GM20431 (cell line): ENCODE measurements around the gene WWOX.
"Not testable (repeated sequence)": the region's sequence is repeated elsewhere in the genome, so short reads cannot be mapped to it uniquely, and the experiment has no call there.

Source experiments
- in situ Hi-C: fragments of 300-500 bp; cut with MseI, MboI; formaldehyde crosslinking; loops from one replicate; pipeline ENCODE4 v1.15.0; 2020; ENCODE audit warnings: low sequenced_read_pairs; ENCODE audit not compliant: unreplicated experiment

Gene WWOX

DNA sequence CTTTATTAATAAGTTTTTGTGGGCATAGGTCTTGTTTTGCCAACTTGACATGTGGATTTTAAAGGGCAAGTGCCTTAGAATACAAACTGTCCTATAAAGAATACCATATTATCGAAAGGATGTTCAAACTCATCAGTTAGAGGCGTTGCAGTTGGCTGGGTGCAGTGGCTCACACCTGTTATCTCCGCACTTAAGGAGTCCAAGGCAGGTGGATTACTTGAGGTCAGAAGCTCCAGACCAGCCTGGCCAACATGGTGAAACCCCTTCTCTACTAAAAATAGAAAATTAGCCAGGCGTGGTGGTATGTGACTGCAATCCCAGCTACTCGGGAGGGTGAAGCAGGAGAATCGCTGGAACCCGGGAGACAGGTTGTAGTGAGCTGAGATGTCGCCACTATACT is 472.0 kb downstream of the WWOX start:
- in situ Hi-C loops, result no loop called here

DNA sequence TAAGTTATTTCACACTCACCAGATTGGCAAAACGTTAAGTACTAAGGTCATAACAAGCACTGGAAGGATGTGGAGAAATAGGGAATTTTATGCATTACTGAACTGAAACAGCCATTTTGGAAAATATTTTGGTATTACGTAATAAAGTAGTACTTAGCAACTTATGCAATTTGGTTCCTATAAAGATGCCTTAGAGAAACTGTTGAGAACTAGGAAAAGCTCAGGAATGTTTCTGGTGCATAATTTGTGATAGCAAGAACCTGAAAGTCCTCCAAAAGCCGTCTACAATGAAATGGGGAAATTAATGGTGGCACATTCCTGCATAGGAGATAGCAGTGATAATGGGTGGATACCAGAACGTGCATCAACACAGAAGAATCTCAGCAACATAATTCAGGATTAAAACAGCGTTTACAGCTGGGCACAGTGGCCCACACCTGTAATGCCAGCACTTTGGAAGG is 472.5 kb downstream of the WWOX start:
- in situ Hi-C loops, result no loop called here

DNA sequence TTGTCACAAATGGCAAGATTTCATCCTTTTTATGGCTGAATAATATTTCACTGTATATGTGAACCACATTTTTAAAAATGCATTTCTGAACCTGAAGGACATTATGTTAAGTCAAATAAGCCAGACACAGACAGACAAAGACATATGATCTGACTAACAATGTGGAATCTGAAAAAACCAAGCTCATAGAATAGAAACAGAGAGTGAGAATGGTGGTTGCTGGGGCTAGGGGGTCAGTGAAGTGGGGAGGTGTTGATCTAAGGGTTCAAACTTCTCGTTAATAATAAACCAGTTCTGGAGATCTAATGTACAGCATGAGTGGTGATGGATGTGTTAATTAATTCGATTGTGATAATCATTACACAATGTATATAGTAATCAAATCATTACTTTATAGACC is 475.1 kb downstream of the WWOX start:
- in situ Hi-C loops, result no loop called here

DNA sequence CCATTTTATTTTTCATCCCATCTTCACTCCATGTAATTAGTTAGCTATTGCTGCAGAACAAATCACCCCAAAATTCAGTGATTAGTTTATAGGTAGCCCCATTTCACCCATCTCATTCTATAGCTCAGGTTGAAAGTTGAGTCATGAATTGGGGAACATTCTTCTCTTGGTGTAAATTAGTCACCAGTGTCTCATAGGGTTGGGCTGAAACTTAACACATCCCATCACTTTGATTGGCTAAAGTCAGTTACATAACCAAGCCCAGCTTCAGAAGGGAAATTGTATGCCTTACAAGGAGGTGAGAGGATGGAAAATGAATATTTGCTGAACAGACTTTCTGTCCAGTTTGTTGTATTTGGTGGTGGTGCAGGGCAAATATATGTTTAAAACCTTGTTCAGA is 477.5 kb downstream of the WWOX start:
- in situ Hi-C loops, result no loop called here

DNA sequence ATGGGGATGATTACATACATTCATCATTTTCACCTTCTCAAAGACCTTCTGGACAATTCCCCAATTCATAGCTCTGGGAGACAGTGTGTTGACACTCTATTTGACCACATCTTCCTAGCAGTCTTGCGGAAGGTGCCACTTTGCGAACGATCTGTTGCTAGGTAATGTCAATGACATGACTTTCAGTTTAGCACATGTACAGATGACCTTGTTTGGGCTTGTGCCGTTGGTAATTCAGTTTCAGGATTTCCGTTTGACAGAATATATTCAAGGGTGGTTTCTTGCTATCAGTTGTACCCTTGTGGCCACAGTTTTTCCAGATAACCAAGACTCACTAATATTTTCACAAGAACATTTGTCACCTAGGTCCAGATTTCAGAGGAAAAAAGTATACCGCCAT is 478.2 kb downstream of the WWOX start:
- in situ Hi-C loops, result no loop called here

DNA sequence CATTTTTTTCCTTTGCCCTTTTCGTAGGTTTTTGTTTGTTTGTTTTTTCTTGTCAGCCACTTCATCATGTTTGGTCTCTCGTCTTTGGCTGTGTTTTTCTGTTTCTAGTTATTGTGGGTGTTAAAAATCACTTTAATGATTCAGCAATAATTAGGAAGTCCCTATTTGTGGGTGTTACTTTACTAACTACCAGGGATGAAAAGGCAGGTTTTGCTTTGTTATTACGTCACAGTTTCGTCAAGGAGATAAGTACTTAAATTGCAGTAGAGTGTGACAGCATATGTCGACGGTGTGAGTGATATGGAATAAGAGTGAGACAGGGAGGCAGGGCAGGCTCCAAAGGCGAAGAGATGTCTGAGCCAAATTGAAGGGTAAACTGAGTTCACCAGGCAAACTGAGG is 479.6 kb downstream of the WWOX start:
- in situ Hi-C loops, result no loop called here

DNA sequence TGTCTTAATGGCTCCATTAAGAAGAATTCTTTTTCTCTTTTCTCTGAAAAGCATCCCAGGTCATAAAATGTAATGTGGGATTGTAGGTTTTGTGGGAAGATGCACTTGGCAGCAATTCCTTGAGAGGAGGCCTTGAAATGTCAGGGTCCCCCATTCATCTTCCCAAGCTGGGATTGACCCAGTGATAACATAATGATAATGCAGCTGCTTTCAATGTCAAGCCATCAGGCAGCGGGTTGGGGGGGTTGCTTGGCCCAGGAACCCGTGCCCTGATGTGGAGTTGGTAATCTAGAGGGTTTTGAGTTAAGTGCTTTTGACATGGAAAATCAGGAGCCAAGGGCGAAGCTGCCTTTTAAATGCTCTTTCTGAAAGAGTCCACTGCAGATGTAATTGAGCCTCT is 484.0 kb downstream of the WWOX start:
- in situ Hi-C loops, result no loop called here

DNA sequence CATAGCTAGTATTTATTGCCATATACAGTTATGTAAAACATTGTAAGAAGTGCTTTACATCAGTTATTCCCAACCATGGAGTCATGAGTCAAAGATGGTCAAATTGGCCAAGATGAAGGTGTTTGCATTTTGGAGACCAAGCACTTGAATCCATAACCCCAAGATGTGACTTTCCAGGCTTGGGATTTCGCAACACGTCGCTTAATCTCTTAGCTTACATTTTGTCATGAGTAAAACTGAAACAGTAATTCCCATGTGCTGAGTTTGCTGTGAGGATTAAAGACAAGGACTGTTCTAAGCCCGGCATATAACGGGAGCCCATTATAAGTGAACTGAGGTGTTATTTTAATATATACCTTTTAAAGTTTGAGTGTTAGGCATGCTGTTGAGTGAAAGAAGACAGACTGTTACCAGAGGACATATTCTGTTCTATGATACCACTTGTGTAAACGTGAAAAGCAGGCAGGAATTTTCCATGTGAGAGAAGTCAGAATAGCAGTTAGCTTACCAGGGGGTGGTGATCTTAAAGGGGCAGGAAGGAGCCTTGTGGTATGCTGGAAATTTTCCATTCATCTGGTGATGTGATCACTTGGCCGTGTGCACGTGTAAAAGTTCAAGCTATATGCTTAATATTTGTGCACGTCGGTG is 484.9 kb downstream of the WWOX start:
- in situ Hi-C loops, result no loop called here

DNA sequence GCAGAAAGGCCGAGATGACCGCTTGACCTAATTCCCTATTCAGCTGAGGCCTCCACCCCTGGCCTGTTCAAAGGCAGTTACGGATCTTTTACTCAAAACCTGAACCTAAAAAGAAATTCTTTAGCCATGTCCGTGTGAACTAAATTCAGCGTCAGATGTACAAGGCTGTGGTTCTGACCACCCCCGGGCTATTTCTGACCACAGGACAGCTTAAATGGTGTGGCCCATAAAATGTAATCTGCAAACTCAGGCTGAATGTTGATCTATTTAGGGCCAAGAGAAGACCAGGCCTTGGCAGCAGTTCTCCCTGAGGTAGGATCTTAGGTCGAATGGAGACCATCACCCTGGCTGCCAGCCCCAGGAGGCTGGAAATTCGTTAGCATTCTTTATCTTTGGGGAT is 485.5 kb downstream of the WWOX start:
- in situ Hi-C loops, result no loop called here

DNA sequence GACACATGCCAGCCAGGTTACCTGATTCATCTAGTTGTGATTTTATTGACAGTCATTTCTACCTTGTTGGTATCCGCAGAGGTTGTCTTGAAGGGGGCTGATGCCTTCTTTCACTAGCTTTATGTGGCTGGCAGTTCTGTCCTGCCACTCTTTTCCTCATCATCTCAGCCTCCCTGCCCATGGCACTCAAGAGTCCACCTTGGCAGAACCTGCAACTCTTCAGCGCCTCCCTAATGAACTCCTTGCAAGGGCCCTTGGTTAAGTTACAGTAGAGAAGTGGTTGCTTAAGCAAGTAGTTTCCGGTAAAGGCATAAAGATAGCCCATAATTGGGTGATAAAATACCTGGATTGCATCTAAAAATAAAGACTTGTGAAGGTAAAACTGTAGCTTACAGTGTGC is 489.9 kb downstream of the WWOX start:
- in situ Hi-C loops, result no loop called here

DNA sequence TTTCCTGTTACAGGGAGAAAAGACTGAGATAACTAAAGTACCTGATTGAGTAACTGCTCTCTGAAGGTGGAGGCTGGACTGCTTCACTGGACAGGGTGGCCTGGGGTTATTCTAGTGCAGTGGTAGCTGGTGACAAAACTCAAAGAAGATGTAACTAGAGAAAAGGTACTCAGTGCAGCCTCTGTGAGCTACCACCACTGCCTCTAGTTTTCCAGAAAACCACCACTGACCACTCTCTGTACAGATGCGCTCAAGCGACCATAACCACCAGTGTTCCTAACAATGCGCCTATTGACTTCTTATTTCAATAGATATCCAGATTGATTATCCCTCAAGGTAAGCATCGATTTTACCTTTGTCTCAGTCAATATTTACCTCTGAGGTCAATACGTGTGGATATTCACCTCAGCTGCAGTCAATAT is 492.2 kb downstream of the WWOX start:
- in situ Hi-C loops, result no loop called here

DNA sequence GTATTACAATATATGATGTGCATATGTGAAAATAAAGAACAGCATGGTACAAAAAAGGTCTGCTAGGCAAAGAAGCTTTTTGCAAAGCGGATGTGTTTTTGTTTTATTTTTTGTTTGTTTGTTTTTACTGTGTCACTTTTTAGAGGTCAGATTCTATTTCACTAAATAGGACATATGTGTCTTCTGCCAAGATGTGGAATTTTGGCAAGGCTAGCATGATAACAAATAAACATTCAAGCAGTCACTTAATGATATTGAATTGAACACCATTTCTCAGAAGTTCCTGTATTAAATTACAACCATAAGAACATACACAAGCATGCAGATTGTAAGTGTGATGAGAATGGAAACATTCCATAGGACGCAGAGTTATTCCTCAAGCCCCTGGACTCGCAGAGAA is 492.7 kb downstream of the WWOX start:
- in situ Hi-C loops, result no loop called here

DNA sequence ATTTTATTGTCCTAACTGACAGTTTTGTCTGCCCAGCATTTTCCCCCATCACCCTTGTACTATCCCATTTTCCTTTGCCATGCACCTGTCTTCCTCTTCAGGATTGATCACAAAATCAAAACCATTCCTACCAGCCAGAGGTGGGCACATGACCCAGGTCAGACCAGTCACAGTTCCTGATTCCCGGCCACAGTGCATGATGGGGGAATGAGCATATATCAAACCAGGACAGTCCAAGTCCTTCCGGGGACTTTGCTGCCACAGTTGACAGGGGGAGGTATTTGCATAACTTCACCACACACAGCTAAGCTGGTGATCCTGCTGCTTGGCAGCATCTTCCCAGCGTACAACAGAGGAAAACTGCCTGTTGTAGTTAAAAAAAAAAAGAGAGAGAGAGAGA is 493.9 kb downstream of the WWOX start:
- in situ Hi-C loops, result no loop called here

DNA sequence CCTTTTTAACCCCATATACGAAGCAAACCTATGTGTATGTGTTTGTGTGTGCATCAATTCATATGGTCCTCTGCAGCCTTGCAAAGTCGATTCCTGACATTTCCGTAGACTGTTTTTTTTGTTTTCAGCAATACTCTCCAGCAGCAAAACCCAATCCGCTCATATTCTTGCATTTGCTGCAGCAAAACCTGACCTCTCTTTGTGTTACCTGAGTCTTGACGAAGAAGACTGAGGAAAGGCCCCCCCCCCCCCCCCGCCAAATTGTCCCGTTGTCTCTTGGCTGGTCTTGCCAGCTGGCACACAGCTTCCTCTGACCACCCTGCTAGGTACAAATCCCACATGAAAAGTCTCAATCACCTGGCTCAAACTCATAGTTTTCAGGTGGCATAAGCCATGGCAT is 494.7 kb downstream of the WWOX start:
- in situ Hi-C loops, result no loop called here

DNA sequence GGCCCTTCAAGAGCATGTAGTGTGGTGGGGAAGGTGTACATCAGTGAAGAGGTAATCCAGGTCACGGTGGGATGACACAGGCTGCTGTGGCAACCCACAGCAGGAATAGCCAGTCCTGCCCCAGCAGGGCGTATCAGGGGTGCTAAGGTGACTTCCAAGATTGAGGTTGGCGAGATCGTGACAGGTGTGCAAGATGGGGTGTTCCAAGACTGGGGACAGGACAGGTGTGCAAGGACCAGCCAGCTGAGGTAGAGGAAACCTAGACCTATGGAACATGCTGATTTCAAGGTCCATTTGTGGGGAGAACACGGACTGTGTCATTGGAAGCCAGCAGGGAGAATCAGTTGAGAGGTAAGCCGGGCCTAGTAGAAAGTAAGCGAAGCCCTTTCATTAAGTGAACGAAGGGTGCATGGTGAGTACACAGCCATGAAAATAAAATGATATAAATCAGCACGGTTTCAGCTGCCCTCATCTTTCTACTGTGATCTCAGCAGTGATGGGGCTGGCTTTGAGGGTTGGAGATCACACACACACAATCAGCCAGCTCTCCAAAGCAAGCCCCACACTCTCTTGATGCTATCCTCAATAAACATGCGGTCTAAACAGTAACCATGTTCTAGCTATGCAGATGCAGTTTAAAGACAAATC is 497.0 kb downstream of the WWOX start:
- in situ Hi-C loops, result no loop called here

DNA sequence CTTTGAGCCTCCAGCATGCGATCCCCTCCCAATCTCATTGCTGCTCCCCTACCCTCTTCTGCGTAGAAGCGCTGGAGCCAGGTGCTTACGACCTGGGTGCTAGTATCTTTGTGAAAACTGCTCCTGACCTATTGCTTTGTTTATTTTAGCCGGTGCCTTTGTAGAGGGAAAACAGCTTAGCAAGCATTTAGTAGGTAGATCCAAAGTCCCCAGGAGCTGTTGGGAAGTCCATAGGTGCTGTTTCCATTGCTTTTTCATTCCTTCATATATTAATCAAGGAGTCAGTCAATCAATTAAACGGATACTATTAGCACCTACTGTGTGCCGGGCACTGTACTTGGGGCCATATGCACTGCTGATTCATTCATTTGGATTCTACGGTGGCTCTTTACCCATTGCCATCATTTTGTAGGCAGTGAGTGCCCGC is 497.6 kb downstream of the WWOX start:
- in situ Hi-C loops, result no loop called here

DNA sequence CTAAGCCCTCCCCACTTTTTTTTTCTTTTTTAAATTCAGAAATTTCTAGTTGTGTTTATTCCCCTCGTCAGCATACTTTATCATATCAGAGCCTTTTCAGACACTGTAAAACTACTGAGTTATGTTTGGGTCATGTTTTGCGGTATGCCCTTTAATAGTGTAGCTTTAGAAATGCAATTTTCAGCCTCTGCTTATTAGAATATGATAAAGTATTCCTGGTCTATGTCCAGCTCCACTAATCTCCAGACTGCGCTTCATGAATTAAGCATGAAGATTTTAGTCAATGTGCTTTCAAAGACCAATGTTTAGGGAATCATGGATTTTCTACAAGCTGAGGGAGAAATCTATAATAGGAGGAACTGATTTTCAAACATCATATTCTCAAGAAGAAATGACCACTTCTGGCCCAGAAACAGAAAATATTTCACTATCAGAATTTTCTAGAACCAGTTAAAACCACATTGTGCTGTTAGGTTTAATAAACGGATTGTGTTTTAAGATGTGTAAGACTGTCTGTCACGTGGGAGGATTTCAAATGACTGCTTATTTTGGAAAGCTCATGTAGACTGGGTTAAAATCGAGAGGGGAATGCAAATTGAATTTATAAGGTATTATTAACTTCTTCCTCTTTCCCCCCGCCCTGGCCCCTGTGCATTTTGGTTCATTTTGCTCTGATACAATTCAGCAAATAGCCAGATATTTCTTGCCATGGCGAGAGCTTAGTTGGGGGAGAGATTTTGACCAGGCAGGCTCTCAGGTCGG is 498.5 kb downstream of the WWOX start:
- in situ Hi-C loops, result no loop called here

DNA sequence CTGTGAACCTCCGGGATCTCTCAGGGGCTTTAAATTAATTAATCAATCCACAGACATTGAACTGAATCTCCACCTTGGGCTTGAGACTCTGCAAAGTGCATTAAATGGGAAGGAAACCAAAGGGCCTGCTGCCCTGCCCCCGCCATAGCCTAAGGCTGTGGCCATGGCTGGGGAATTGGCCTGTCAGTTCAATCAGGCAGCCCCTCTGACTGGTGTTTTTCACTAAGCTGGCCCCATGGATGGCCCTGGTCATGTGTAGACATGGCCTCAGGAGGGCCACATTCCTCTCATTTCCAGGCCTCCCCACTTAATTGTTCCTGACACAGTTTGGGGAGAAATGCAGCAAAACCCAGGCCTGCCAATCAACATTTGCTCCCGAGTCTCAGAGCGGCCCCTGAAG is 499.8 kb downstream of the WWOX start:
- in situ Hi-C loops, result no loop called here

DNA sequence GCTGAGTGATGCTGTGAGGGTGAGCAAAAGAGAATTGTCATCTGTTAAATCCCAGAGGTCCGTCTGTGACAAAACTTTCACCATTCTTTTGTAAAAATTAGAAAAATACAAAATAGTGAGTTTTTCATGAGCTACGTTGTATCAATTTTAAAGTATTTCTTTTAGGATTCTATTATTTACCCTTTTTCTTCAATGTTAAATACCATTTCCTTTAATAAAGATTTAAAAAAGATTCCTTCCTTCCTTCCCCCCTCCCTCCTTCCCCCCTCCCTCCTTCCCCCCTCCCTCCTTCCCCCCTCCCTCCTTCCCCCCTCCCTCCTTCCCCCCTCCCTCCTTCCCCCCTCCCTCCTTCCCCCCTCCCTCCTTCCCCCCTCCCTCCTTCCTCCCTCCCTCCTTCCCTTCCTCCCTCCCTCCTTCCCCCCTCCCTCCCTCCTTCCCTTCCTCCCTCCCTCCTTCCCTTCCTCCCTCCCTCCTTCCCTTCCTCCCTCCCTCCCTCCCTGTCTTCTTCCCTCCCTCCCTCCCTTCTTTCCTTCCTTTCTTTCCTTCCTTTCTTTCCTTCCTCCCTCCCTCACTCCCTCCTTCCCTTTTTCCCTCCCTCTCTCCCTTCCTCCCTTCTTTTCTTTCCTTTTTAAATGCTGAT is 505.1 kb downstream of the WWOX start:
- in situ Hi-C loops, result not testable (repeated sequence)

DNA sequence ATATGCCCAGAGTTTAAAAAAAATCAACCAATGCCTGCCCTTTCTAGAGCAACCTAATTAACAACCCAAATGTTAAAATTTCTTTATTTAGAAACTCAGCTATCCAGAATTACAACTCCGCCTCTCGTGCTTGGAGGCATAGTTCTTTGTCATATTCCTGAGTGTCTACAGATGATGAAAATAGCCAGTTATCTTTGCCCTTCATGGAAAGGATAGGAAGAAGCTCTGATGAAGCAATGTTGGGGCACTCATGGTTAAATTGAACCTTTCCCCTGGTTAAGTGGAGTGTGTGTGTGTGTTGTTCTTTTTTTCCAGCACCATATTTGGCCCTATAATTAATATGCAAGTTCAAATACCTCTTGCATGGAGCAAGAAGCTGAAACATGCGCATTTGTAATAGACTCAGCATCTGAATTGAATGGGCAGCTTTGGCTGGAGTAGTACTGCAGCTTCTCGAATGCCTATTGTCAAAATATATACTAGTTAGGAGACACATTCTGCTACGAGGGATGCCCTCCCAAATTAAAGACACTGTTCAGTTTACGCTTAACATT is 506.2 kb downstream of the WWOX start:
- in situ Hi-C loops, result no loop called here

DNA sequence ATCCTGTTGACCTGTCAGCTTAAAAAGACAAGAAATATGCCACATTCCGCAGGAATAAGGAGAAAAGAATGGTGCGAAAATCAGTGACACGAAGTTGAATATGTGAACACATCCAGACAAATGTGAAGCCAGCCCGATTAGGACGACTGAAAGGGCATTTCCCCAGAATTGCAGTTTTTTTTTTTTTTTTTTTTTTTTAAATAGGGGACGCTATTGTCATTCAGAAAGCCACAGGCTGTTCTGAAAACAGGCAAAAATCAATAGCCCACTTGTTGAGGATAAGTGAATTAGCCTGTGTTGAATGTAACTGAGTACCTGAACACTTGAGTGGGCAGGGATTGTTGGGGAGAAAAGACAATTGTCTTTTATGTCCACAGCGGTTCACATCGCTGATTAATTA is 507.1 kb downstream of the WWOX start:
- in situ Hi-C loops, result no loop called here
